Measurements from ENCODE around the gene PTPA. TPM values are rescaled to one million over a fixed set of nuclear protein-coding genes. Genes with fewer than 3 reads are reported as not detected.

Gene PTPA
- total and polyA plus RNA-seq, 2 donors (not counting 1 experiment from before 2014, with no cell fraction given): 190 to 203 TPM

DNA sequence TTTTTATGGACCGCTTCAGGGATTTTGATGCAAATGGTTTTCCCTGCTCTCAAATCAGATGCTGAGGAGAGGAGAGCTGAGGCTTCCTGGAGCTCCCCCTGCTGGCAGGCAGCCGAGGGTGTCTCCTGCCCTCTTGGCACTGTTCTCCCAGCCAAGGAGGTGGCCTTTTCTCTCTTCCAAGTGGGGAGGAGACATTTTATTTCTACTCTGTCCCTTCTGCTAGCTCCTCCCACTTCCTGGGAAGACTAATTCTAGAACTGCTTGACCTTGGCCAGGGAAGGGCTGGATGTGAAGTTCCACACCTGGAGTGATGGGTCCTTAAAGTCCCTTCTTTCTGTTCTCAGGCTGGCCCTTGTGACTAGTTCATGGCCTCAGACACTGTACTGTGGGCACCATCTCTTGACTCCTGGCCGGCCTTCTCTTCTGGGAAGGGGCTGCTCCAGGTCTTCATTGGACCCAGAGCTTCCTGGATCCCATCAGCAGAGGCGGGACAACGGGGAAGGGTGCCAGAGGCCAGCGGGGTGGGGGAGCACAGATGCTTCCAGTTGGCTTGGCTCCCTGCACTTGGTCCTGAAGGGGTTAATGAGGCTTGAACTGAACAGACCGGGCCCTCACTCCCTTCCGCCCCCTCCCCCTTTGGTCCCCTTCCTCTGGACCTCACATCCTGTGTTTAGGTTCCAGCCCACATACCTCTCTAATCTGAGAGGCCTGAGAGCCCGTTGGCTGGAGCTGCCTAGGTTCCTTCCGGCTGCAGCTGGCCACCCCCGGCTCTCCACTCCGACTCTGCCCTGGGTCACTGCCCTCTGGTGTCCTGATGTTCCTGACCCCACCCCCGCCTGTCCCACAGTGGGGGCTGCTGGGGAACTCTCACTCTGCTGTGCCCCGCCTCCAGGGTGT is 32.1 kb downstream of the PTPA start:
- Histone ChIP-seq H3K9ac (ENCODE audit: insufficient read depth, low read length) (peak overlapping the region; percentile 47), H2AFZ (ENCODE audit: low read length) (no peak overlapping the region), H3K27ac (ENCODE audit: insufficient read depth, low read length) (peak overlapping the region; percentile 82), H3K4me2 (ENCODE audit: extremely low read depth, insufficient read depth, low read length) (peak overlapping the region; percentile 62), H3K79me2 (ENCODE audit: control insufficient read depth, insufficient read depth, low read length) (peaks cover 19% of the 10 kb centered on the region), H4K20me1 (ENCODE audit: control insufficient read depth, extremely low read depth, insufficient read depth, low read length) (no peaks in the 10 kb centered on the region), H3K27me3 (ENCODE audit: control insufficient read depth, insufficient read depth, low read length) (no peaks in the 10 kb centered on the region), H3K9me3 (ENCODE audit: control insufficient read depth, insufficient read depth, low read depth, low read length) (no peaks in the 10 kb centered on the region), H3K4me3 (replicated peaks in 1 of 4; ENCODE audit: control extremely low read depth in 1 of 4, insufficient read depth in 1 of 4, low read depth in 3 of 4, low read length in 4 of 4) (peak overlapping the region in 2 of 4 experiments; percentile 24 to 69), H3K36me3 (ENCODE audit: control insufficient read depth, insufficient read depth, low read length) (peaks cover 10% of the 10 kb centered on the region), H3K4me1 (ENCODE audit: control insufficient read depth, extremely low read depth, insufficient read depth, low read length) (peaks cover 66% of the 10 kb centered on the region)
- peak; percentile 81 to 98 for TF ChIP-seq CTCF (conservative IDR thresholded peaks at IDR 0.05 in 1 of 2, IDR thresholded peaks at IDR 0.05 in 1 of 2; ENCODE audit: low read depth in 1 of 2, low read length in 2 of 2)
- TF ChIP-seq EZH2 (IDR thresholded peaks at IDR 0.05; ENCODE audit: low read length, missing control alignments): no peak
- peak; percentile 91 to 94 for DNase-seq (ENCODE audit: low read depth in 2 of 2)

DNA sequence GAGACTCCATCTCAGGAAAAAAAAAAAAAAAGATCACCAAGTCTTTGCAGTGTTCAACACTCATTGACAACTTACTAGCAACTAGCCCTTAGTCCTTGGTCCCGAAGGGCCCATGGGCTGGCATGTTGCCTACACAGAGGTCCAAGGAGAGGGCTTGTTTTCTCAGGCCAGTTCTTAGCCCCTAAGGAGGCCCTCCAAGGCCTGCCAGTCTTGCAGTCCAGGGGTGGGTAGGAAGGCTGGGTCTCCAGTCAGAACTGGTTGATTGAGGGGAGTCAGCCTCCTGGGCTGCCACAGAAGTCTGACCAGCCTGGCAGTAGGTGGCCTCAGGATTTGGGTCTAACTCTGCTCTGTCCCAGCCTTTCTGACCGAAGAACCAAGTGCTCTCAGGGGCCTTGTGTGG is 34.1 kb downstream of the PTPA start:
- Histone ChIP-seq H3K9ac (ENCODE audit: insufficient read depth, low read length) (peak overlapping the region; percentile 13), H3K27me3 (ENCODE audit: control insufficient read depth, insufficient read depth, low read length) (no peaks in the 10 kb centered on the region), H3K36me3 (ENCODE audit: control insufficient read depth, insufficient read depth, low read length) (peaks cover 15% of the 10 kb centered on the region), H4K20me1 (ENCODE audit: control insufficient read depth, extremely low read depth, insufficient read depth, low read length) (no peaks in the 10 kb centered on the region), H3K4me1 (ENCODE audit: control insufficient read depth, extremely low read depth, insufficient read depth, low read length) (peaks cover 51% of the 10 kb centered on the region), H3K9me3 (ENCODE audit: control insufficient read depth, insufficient read depth, low read depth, low read length) (no peaks in the 10 kb centered on the region), H3K27ac (ENCODE audit: insufficient read depth, low read length) (peak overlapping the region; percentile 91), H2AFZ (ENCODE audit: low read length) (no peak overlapping the region), H3K79me2 (ENCODE audit: control insufficient read depth, insufficient read depth, low read length) (peaks cover 19% of the 10 kb centered on the region), H3K4me2 (ENCODE audit: extremely low read depth, insufficient read depth, low read length) (peak overlapping the region; percentile 33), H3K4me3 (replicated peaks in 1 of 4; ENCODE audit: control extremely low read depth in 1 of 4, insufficient read depth in 1 of 4, low read depth in 3 of 4, low read length in 4 of 4) (peak overlapping the region in 1 of 4 experiments; percentile 25)
- DNase-seq (ENCODE audit: low read depth in 2 of 2): peak; percentile 25 to 30
- TF ChIP-seq EZH2 (IDR thresholded peaks at IDR 0.05; ENCODE audit: low read length, missing control alignments): no peak
- no peak for TF ChIP-seq CTCF (conservative IDR thresholded peaks at IDR 0.05 in 1 of 2, IDR thresholded peaks at IDR 0.05 in 1 of 2; ENCODE audit: low read depth in 1 of 2, low read length in 2 of 2)

- Histone ChIP-seq H3K4me2 (ENCODE audit: extremely low read depth, insufficient read depth, low read length) (peak overlapping the region; percentile 34), H3K27me3 (ENCODE audit: control insufficient read depth, insufficient read depth, low read length) (no peaks in the 10 kb centered on the region), H3K79me2 (ENCODE audit: control insufficient read depth, insufficient read depth, low read length) (peaks cover 18% of the 10 kb centered on the region), H3K4me1 (ENCODE audit: control insufficient read depth, extremely low read depth, insufficient read depth, low read length) (peaks cover 47% of the 10 kb centered on the region), H3K36me3 (ENCODE audit: control insufficient read depth, insufficient read depth, low read length) (peaks cover 15% of the 10 kb centered on the region), H3K9me3 (ENCODE audit: control insufficient read depth, insufficient read depth, low read depth, low read length) (no peaks in the 10 kb centered on the region), H3K27ac (ENCODE audit: insufficient read depth, low read length) (peak overlapping the region; percentile 91), H3K9ac (ENCODE audit: insufficient read depth, low read length) (peak overlapping the region; percentile 33), H2AFZ (ENCODE audit: low read length) (no peak overlapping the region), H3K4me3 (replicated peaks in 1 of 4; ENCODE audit: control extremely low read depth in 1 of 4, insufficient read depth in 1 of 4, low read depth in 3 of 4, low read length in 4 of 4) (peak overlapping the region in 1 of 4 experiments; percentile 25), H4K20me1 (ENCODE audit: control insufficient read depth, extremely low read depth, insufficient read depth, low read length) (no peaks in the 10 kb centered on the region)
- TF ChIP-seq EZH2 (IDR thresholded peaks at IDR 0.05; ENCODE audit: low read length, missing control alignments): no peak
- TF ChIP-seq CTCF (conservative IDR thresholded peaks at IDR 0.05 in 1 of 2, IDR thresholded peaks at IDR 0.05 in 1 of 2; ENCODE audit: low read depth in 1 of 2, low read length in 2 of 2): peak; percentile 8 to 22
- DNase-seq (ENCODE audit: low read depth in 2 of 2): peak; percentile 97
Measured at GRCh38 chr9:129145841-129146292, 34.7 kb downstream of the PTPA start.
